ENCODE data around the gene MPHOSPH9.
A peak's percentile ranks its signal among the peaks of the same experiment; 100 is the strongest.

The MPHOSPH9 gene

DNA sequence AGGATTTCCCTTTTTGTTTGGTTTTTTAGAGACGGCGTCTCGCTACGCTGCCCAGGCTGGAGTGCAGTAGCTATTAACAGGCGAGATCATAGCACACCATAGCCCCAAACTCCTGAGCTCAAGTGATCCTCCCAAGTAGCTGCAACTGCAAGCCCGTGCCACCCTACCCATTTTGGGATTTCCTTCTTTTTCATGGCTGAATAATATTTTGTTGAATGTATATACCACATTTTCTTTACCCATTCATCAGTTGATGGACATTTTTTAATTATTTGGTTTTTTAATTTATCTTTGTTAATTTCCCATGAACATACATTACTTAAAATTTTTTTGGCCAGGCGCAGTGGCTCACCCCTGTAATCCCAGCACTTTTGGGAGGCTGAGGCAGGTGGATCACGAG, 97.3 kb downstream of the MPHOSPH9 start:
- no peaks in the 10 kb centered on the region for H3K36me3 ChIP-seq (ENCODE audit: insufficient read depth, low read length)
- no peak overlapping the region for H3K4me2 ChIP-seq (ENCODE audit: insufficient read depth, low read length)
- H3K4me1 ChIP-seq (ENCODE audit: insufficient read depth, low read length), result peaks cover 31% of the 10 kb centered on the region
- no peak overlapping the region for H3K9ac ChIP-seq (ENCODE audit: low read depth, low read length)
- H3K79me2 ChIP-seq (ENCODE audit: insufficient read depth, low read length), result peaks cover 6% of the 10 kb centered on the region
- H3K27ac ChIP-seq (ENCODE audit: low read length), result no peak overlapping the region
- no peaks in the 10 kb centered on the region for H4K20me1 ChIP-seq (ENCODE audit: insufficient read depth, low read length)
- DNase-seq, result no peak
- H3K27me3 ChIP-seq (ENCODE audit: insufficient read depth, low read length, poor library complexity), result no peaks in the 10 kb centered on the region
- ATAC-seq (ENCODE audit: insufficient read depth, low read depth), result no peak
- TF ChIP-seq, protein P1, sequence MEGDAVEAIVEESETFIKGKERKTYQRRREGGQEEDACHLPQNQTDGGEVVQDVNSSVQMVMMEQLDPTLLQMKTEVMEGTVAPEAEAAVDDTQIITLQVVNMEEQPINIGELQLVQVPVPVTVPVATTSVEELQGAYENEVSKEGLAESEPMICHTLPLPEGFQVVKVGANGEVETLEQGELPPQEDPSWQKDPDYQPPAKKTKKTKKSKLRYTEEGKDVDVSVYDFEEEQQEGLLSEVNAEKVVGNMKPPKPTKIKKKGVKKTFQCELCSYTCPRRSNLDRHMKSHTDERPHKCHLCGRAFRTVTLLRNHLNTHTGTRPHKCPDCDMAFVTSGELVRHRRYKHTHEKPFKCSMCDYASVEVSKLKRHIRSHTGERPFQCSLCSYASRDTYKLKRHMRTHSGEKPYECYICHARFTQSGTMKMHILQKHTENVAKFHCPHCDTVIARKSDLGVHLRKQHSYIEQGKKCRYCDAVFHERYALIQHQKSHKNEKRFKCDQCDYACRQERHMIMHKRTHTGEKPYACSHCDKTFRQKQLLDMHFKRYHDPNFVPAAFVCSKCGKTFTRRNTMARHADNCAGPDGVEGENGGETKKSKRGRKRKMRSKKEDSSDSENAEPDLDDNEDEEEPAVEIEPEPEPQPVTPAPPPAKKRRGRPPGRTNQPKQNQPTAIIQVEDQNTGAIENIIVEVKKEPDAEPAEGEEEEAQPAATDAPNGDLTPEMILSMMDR (IDR thresholded peaks at IDR 0.05; ENCODE audit: borderline replicate concordance, extremely low read depth, low read length, poor library complexity, severe bottlenecking), result no peak
- TF ChIP-seq EZH2 (IDR thresholded peaks at IDR 0.05; ENCODE audit: borderline replicate concordance, low read depth, low read length, severe bottlenecking), result no peak
- H3K9me3 ChIP-seq (ENCODE audit: insufficient read depth, low read length, severe bottlenecking), result no peaks in the 10 kb centered on the region
- H2AFZ ChIP-seq (ENCODE audit: low read depth, low read length), result no peak overlapping the region
- no peak overlapping the region for H3K4me3 ChIP-seq (ENCODE audit: low read depth in 1 of 2, low read length in 2 of 2)

DNA sequence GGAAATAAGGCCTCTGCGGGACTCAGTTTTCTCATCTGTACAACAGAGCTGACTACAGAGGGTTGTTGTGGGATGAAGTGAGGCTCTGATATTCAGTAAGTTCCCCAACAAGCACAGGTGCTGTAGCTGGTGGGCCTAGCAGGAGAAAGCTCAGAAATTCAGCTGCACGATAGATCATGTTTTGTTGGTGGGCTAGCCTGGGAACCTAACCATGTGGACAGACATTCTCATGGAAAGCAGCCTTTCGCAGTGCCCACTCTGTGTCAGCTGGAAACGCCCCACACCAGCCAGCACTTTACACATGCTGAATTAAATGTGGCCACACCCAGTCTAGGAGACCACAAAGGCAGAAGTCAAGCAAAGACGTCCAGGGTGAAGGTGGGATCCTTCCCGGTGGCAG, 98.1 kb downstream of the MPHOSPH9 start:
- H3K4me2 ChIP-seq (ENCODE audit: insufficient read depth, low read length), result no peak overlapping the region
- H3K27ac ChIP-seq (ENCODE audit: low read length), result no peak overlapping the region; the same call in 1 of the 2 replicates
- H3K9me3 ChIP-seq (ENCODE audit: insufficient read depth, low read length, severe bottlenecking), result no peaks in the 10 kb centered on the region
- ATAC-seq (ENCODE audit: insufficient read depth, low read depth) (no peak), DNase-seq (peak; percentile 20)
- no peaks in the 10 kb centered on the region for H4K20me1 ChIP-seq (ENCODE audit: insufficient read depth, low read length)
- H3K36me3 ChIP-seq (ENCODE audit: insufficient read depth, low read length), result no peaks in the 10 kb centered on the region
- H3K4me1 ChIP-seq (ENCODE audit: insufficient read depth, low read length), result peaks cover 32% of the 10 kb centered on the region
- H3K27me3 ChIP-seq (ENCODE audit: insufficient read depth, low read length, poor library complexity), result no peaks in the 10 kb centered on the region
- no peak for TF ChIP-seq EZH2 (IDR thresholded peaks at IDR 0.05; ENCODE audit: borderline replicate concordance, low read depth, low read length, severe bottlenecking)
- TF ChIP-seq, protein P1 (IDR thresholded peaks at IDR 0.05; ENCODE audit: borderline replicate concordance, extremely low read depth, low read length, poor library complexity, severe bottlenecking), result no peak
- no peak overlapping the region for H2AFZ ChIP-seq (ENCODE audit: low read depth, low read length)
- H3K79me2 ChIP-seq (ENCODE audit: insufficient read depth, low read length), result peaks cover 2% of the 10 kb centered on the region; the same call in 1 of the 2 replicates
- H3K4me3 ChIP-seq (ENCODE audit: low read depth in 1 of 2, low read length in 2 of 2), result no peak overlapping the region
- H3K9ac ChIP-seq (ENCODE audit: low read depth, low read length), result no peak overlapping the region

DNA sequence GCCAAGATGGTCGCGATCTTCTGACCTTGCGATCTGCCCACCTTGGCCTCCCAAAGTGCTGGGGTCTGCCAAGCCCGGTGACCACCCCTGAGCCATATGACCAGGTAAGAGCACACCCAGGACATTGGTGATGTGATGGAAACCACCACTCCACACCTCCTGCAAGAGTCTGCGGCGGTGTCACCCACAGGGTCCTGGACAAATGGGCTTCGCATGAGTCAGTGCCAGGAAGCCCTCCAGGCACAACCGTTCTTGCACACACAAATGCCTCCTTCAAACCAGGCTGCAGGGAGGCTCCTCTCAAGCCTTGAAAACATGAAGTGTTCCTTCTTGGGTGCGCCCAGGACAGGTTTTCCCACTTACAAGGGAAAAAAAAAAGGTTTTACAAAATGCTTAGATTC, 98.7 kb downstream of the MPHOSPH9 start:
- peaks cover 2% of the 10 kb centered on the region; the same call in 1 of the 2 replicates for H3K79me2 ChIP-seq (ENCODE audit: insufficient read depth, low read length)
- H3K36me3 ChIP-seq (ENCODE audit: insufficient read depth, low read length), result no peaks in the 10 kb centered on the region
- H4K20me1 ChIP-seq (ENCODE audit: insufficient read depth, low read length), result no peaks in the 10 kb centered on the region
- H3K9me3 ChIP-seq (ENCODE audit: insufficient read depth, low read length, severe bottlenecking), result no peaks in the 10 kb centered on the region
- H2AFZ ChIP-seq (ENCODE audit: low read depth, low read length), result no peak overlapping the region
- ATAC-seq (ENCODE audit: insufficient read depth, low read depth), result no peak
- no peak overlapping the region for H3K4me3 ChIP-seq (ENCODE audit: low read depth in 1 of 2, low read length in 2 of 2)
- TF ChIP-seq, protein P1 (IDR thresholded peaks at IDR 0.05; ENCODE audit: borderline replicate concordance, extremely low read depth, low read length, poor library complexity, severe bottlenecking), result no peak
- no peak for TF ChIP-seq EZH2 (IDR thresholded peaks at IDR 0.05; ENCODE audit: borderline replicate concordance, low read depth, low read length, severe bottlenecking)
- H3K9ac ChIP-seq (ENCODE audit: low read depth, low read length), result no peak overlapping the region
- H3K4me1 ChIP-seq (ENCODE audit: insufficient read depth, low read length), result peaks cover 32% of the 10 kb centered on the region
- 0 out of 2 replicates have a peak overlapping the region, but pooled peaks have one; percentile 39 for H3K27ac ChIP-seq (ENCODE audit: low read length)
- no peaks in the 10 kb centered on the region for H3K27me3 ChIP-seq (ENCODE audit: insufficient read depth, low read length, poor library complexity)
- H3K4me2 ChIP-seq (ENCODE audit: insufficient read depth, low read length), result no peak overlapping the region
- no peak for DNase-seq

DNA sequence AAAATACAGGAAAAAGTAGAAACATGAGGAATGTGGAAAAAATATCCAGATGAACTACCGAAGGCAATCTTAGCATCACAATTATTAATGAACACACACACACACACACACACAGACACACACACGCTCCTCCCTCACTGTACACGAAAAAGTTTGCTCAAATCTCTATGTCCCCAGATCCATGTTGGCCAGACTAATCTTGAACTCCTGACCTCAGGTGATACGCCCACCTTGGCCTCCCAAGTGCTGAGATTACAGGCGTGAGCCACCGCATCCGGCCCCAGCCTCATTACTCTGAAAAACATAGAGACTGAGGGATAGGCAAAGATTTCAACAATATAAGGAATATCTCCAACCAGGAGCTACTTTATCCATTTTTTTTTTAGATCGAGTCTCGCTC, 99.2 kb downstream of the MPHOSPH9 start:
- Histone ChIP-seq H4K20me1 (ENCODE audit: insufficient read depth, low read length) (no peaks in the 10 kb centered on the region), H3K9ac (ENCODE audit: low read depth, low read length) (no peak overlapping the region), H3K4me3 (ENCODE audit: low read depth in 1 of 2, low read length in 2 of 2) (no peak overlapping the region), H3K4me1 (ENCODE audit: insufficient read depth, low read length) (peaks cover 32% of the 10 kb centered on the region), H3K27ac (ENCODE audit: low read length) (peak overlapping the region; percentile 88), H2AFZ (ENCODE audit: low read depth, low read length) (no peak overlapping the region), H3K36me3 (ENCODE audit: insufficient read depth, low read length) (no peaks in the 10 kb centered on the region), H3K27me3 (ENCODE audit: insufficient read depth, low read length, poor library complexity) (no peaks in the 10 kb centered on the region), H3K4me2 (ENCODE audit: insufficient read depth, low read length) (no peak overlapping the region), H3K9me3 (ENCODE audit: insufficient read depth, low read length, severe bottlenecking) (no peaks in the 10 kb centered on the region), H3K79me2 (ENCODE audit: insufficient read depth, low read length) (peaks cover 2% of the 10 kb centered on the region; the same call in 1 of the 2 replicates)
- DNase-seq (no peak), ATAC-seq (ENCODE audit: insufficient read depth, low read depth) (no peak)
- TF ChIP-seq, protein P1 (IDR thresholded peaks at IDR 0.05; ENCODE audit: borderline replicate concordance, extremely low read depth, low read length, poor library complexity, severe bottlenecking), result no peak
- no peak for TF ChIP-seq EZH2 (IDR thresholded peaks at IDR 0.05; ENCODE audit: borderline replicate concordance, low read depth, low read length, severe bottlenecking)

All from DND-41 (cell line).